Muscle layer of colon (tissue), 2 donors: ENCODE results near the gene MOV10L1.

ENCODE experiments used
- H3K27ac ChIP-seq: one replicate; pipeline ENCODE4 v1.7.0; 2013; ENCODE audit warnings: low read depth, mild to moderate bottlenecking, low read length, moderate library complexity
- H3K27me3 ChIP-seq, 2 donors: one replicate each; pipeline ENCODE4 v1.7.0; 2013; ENCODE audit warnings: low read length in 2 of 2, mild to moderate bottlenecking in 2 of 2; ENCODE audit not compliant: insufficient read depth in 2 of 2, control insufficient read depth in 1 of 2
- H3K36me3 ChIP-seq: one replicate; pipeline ENCODE4 v1.7.0; 2013; ENCODE audit warnings: mild to moderate bottlenecking, low read length; ENCODE audit not compliant: insufficient read depth
- H3K4me1 ChIP-seq: one replicate; pipeline ENCODE4 v1.7.0; 2013; ENCODE audit warnings: mild to moderate bottlenecking, low read length; ENCODE audit not compliant: insufficient read depth
- H3K4me3 ChIP-seq, 2 donors: one replicate each; pipeline ENCODE4 v1.7.0; 2013; ENCODE audit warnings: low read length in 2 of 2, low read depth in 1 of 2, mild to moderate bottlenecking in 1 of 2, moderate library complexity in 1 of 2
- H3K9ac ChIP-seq: one replicate; pipeline ENCODE4 v1.7.0; 2013; ENCODE audit warnings: low read length
- H3K9me3 ChIP-seq: one replicate; pipeline ENCODE4 v1.7.0; 2013; ENCODE audit warnings: mild to moderate bottlenecking, low read length
- donor health status: abdominal sarcoma.
- donor health status: Adenocarcinoma of cecum.

Gene MOV10L1

GRCh38 chr22:50171319-50171964 lies 81.6 kb downstream of the MOV10L1 start:
- no peaks in the 10 kb centered on the region for H3K9me3 ChIP-seq
- H3K36me3 ChIP-seq = no peaks in the 10 kb centered on the region
- peaks cover 6 to 40% of the 10 kb centered on the region in 2 donors for H3K27me3 ChIP-seq
- H3K27ac ChIP-seq = no peak overlapping the region
- H3K4me1 ChIP-seq = no peaks in the 10 kb centered on the region
- H3K9ac ChIP-seq = no peak overlapping the region
- no peak overlapping the region for H3K4me3 ChIP-seq

- no peak overlapping the region for H3K9ac ChIP-seq
- H3K4me1 ChIP-seq = no peaks in the 10 kb centered on the region
- H3K27ac ChIP-seq = no peak overlapping the region
- H3K9me3 ChIP-seq = no peaks in the 10 kb centered on the region
- peaks cover 6 to 46% of the 10 kb centered on the region in 2 donors for H3K27me3 ChIP-seq
- no peaks in the 10 kb centered on the region for H3K36me3 ChIP-seq
- no peak overlapping the region for H3K4me3 ChIP-seq
These were observed 82.2 kb downstream of the MOV10L1 start for GRCh38 chr22:50171965-50172421.

- Histone ChIP-seq H3K36me3 (no peaks in the 10 kb centered on the region), H3K9me3 (no peaks in the 10 kb centered on the region), H3K9ac (no peak overlapping the region), H3K27ac (no peak overlapping the region), H3K4me1 (no peaks in the 10 kb centered on the region), H3K27me3 (peaks cover 6 to 59% of the 10 kb centered on the region in 2 donors), H3K4me3 (no peak overlapping the region)
These were observed 83.6 kb downstream of the MOV10L1 start for GRCh38 chr22:50173311-50173982.

- no peaks in the 10 kb centered on the region for H3K4me1 ChIP-seq
- H3K27ac ChIP-seq = no peak overlapping the region
- H3K9me3 ChIP-seq = no peaks in the 10 kb centered on the region
- no peak overlapping the region for H3K4me3 ChIP-seq
- peaks cover 4 to 62% of the 10 kb centered on the region in 2 donors for H3K27me3 ChIP-seq
- H3K36me3 ChIP-seq = no peaks in the 10 kb centered on the region
- H3K9ac ChIP-seq = no peak overlapping the region
These were observed 84.2 kb downstream of the MOV10L1 start for GRCh38 chr22:50173983-50174355.

DNA sequence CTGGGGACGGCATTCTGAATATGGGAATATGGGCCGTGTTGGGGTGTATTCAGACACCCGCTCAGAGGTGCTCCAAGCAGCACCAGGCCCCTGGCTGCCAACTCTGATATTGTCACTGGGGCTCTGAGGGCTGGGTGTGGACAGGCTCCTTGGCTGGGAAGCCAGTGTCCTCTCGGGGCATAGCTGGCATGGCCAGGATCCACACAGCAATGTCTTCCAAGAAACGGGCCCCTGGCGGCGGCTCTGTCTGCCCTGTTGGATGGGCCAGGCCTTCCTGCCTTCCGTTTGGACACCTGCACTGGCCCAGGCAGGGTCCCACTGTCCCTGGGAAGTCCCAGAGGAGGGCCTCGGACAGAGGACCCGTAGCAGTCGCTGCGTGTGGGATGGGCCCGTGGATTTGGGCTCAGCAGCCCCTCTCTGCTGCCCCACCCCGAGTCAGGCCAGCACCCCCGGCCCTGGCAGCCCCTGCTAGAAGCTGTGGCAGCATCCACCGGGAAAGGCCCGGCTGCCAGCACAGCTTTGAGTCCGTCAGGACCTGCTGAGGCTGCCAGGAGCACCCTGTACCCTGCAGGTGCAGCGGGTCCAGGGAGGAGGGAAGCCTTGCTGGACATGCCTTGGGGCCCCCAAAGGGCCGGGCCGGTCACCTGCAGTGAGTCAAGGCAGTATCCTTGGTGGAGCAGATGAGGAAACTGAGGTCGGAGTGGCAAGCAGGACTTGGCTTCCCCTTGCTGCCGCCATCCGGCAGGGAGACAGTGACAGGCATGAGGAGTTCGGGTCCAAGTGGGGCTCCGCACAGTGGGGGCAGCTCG lies 84.8 kb downstream of the MOV10L1 start:
- Histone ChIP-seq H3K4me3 (no peak overlapping the region), H3K27me3 (peaks cover 0 to 63% of the 10 kb centered on the region in 2 donors), H3K9me3 (no peaks in the 10 kb centered on the region), H3K27ac (no peak overlapping the region), H3K4me1 (no peaks in the 10 kb centered on the region), H3K9ac (no peak overlapping the region), H3K36me3 (no peaks in the 10 kb centered on the region)

GRCh38 chr22:50175191-50175461 lies 85.3 kb downstream of the MOV10L1 start:
- H3K27me3 ChIP-seq = peaks cover 0 to 69% of the 10 kb centered on the region in 2 donors

GRCh38 chr22:50175921-50176849 lies 86.4 kb downstream of the MOV10L1 start:
- Histone ChIP-seq H3K27me3 (peaks cover 0 to 65% of the 10 kb centered on the region in 2 donors), H3K9ac (no peak overlapping the region), H3K4me3 (no peak overlapping the region), H3K9me3 (no peaks in the 10 kb centered on the region), H3K4me1 (no peaks in the 10 kb centered on the region), H3K36me3 (no peaks in the 10 kb centered on the region), H3K27ac (no peak overlapping the region)

More at GRCh38 chr22:50175191-50175461, 85.3 kb downstream of the MOV10L1 start:
- no peak overlapping the region for H3K27ac ChIP-seq
- H3K36me3 ChIP-seq = no peaks in the 10 kb centered on the region
- no peak overlapping the region for H3K9ac ChIP-seq
- H3K9me3 ChIP-seq = no peaks in the 10 kb centered on the region
- H3K4me1 ChIP-seq = no peaks in the 10 kb centered on the region
- H3K4me3 ChIP-seq = no peak overlapping the region

- no peak overlapping the region for H3K27ac ChIP-seq
- H3K27me3 ChIP-seq = peaks cover 0 to 57% of the 10 kb centered on the region in 2 donors
These were observed 87.2 kb downstream of the MOV10L1 start for GRCh38 chr22:50176850-50177536.

DNA sequence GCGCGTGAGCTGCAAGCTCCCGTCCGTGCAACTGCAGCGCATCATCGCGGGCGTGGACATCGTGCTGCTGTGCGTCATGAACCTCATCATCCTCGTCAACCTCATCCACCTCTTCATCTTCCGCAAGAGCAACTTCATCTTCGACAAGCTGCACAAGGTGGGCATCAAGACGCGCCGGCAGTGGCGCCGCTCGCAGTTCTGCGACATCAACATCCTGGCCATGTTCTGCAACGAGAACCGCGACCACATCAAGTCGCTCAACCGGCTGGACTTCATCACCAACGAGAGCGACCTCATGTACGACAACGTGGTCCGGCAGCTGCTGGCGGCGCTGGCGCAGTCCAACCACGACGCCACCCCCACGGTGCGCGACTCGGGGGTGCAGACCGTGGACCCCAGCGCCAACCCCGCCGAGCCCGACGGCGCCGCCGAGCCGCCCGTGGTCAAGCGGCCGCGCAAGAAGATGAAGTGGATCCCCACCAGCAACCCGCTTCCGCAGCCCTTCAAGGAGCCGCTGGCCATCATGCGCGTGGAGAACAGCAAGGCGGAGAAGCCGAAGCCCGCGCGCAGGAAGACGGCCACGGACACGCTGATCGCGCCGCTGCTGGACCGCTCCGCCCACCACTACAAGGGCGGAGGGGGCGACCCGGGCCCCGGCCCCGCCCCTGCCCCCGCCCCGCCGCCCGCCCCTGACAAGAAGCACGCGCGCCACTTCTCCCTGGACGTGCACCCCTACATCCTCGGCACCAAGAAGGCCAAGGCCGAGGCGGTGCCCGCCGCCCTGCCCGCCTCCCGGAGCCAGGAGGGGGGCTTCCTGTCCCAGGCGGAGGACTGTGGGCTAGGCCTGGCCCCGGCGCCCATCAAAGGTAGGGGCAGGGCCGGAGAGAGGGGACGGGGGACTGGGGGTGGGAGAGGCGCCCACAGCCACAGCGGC lies 88.0 kb downstream of the MOV10L1 start:
- Histone ChIP-seq H3K9ac (no peak overlapping the region), H3K9me3 (no peaks in the 10 kb centered on the region), H3K27me3 (peaks cover 0 to 54% of the 10 kb centered on the region in 2 donors), H3K36me3 (no peaks in the 10 kb centered on the region), H3K4me3 (no peak overlapping the region), H3K4me1 (no peaks in the 10 kb centered on the region), H3K27ac (no peak overlapping the region)

More at GRCh38 chr22:50176850-50177536, 87.2 kb downstream of the MOV10L1 start:
- no peaks in the 10 kb centered on the region for H3K4me1 ChIP-seq
- no peak overlapping the region for H3K4me3 ChIP-seq
- no peaks in the 10 kb centered on the region for H3K36me3 ChIP-seq
- no peak overlapping the region for H3K9ac ChIP-seq
- H3K9me3 ChIP-seq = no peaks in the 10 kb centered on the region

DNA sequence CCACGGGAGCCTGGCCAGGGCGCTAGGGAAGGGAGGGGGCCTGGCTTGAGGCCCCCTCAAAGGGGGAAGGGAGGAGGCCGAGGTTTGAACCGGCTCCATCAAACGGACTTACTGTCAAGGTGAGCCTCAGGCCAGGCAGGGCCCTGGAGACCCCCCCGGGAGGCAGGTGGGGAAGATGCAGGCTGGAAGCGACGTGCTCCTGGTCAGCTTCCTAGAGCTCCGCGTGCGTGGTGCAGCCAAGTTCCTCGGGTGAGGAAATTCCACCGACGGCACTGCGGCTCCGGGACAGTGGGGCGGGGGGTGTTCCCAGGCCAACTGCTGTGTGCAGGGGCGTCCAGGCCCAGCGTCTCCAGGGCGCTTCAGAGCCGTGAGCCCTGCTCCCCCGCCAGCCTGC lies 88.7 kb downstream of the MOV10L1 start:
- Histone ChIP-seq H3K27me3 (peaks cover 0 to 52% of the 10 kb centered on the region in 2 donors), H3K9me3 (no peaks in the 10 kb centered on the region), H3K4me1 (peaks cover under 1% of the 10 kb centered on the region), H3K9ac (no peak overlapping the region), H3K4me3 (no peak overlapping the region), H3K36me3 (no peaks in the 10 kb centered on the region), H3K27ac (no peak overlapping the region)
